Body of pancreas (tissue), 4 donors: ENCODE results near the gene HSD11B2. TPM values are rescaled to one million over a fixed set of nuclear protein-coding genes. Genes with fewer than 3 reads are reported as not detected.

Experiments used
- ATAC-seq: fragments of 150-250 bp; one replicate; pipeline ENCODE4 v1.9.1; 2016
- DNase-seq, 4 donors: peaks; one replicate each; pipeline ENCODE4 v3.0.0-alpha.2; 2019
- H3K27ac ChIP-seq, 4 donors: fragments of 200-600 bp; sonication (generic); 1 replicate in 3 of 4; 2 replicates in 1 of 4; pipeline versions ENCODE4 v1.5.1 to v1.6.1; 2016 to 2019; ENCODE audit warnings: mild to moderate bottlenecking in 1 of 4, mixed read lengths in 1 of 4, moderate library complexity in 1 of 4
- H3K27me3 ChIP-seq, 2 donors: fragments of 200-600 bp; sonication (generic); one replicate each; pipeline ENCODE4 v1.6.0; 2016; ENCODE audit warnings: mild to moderate bottlenecking in 1 of 2
- H3K36me3 ChIP-seq, 2 donors: fragments of 200-600 bp; sonication (generic); replicated peaks in 1 of 2; 2 replicates each; pipeline ENCODE4 v1.5.1; 2016; ENCODE audit warnings: low read depth in 2 of 2; ENCODE audit not compliant: insufficient read depth in 1 of 2
- H3K4me1 ChIP-seq: fragments of 200-600 bp; sonication (generic); one replicate; pipeline ENCODE4 v1.6.0; 2016
- H3K4me3 ChIP-seq, 2 donors: fragments of 200-600 bp; sonication (generic); 1 replicate in 1 of 2; 2 replicates in 1 of 2; pipeline ENCODE4 v1.5.1; 2016 to 2019
- H3K9me3 ChIP-seq, 3 donors: fragments of 200-600 bp; sonication (generic); 1 replicate in 2 of 3; 2 replicates in 1 of 3; pipeline ENCODE4 v1.5.1; 2016
- CTCF ChIP-seq, 7 experiments: fragments of 450-650 bp in 4 of 7; fragments of 200-600 bp in 3 of 7; sonication (generic) in 3 of 7; IDR thresholded peaks; one replicate each; pipeline ENCODE4 v1.5.1; 2016 to 2019; ENCODE audit warnings: antibody characterized with exemption in 7 of 7
- POLR2A ChIP-seq, 3 donors: fragments of 450-650 bp; IDR thresholded peaks; one replicate each; pipeline ENCODE4 v1.6.1; 2016; ENCODE audit warnings: antibody characterized with exemption in 3 of 3, mild to moderate bottlenecking in 2 of 3
- WGBS, 2 donors: methylation state at CpG; one replicate each; pipeline ENCODE4 v1.1.5; 2017; 5-methylcytosine and 5-hydroxymethylcytosine counted together
- intact Hi-C: fragments of 100-400 bp; cut with DNase I; formaldehyde crosslinking; loops from one replicate; pipeline ENCODE4 v1.15.1; 2023
- total RNA-seq, 2 donors: library from RNA; depleted of rRNA; stranded (reverse); fragments of >200 nt; gene quantifications; one replicate each; pipeline ENCODE4 v1.1.0, GENCODE V29; 2016

HSD11B2 gene
- total RNA-seq, 2 donors from 2014 or later, result 5.4 to 13.8 TPM

GRCh38 chr16:67444259-67445125 is 13.6 kb downstream of the HSD11B2 start:
- intact Hi-C loops, result no loop called here
- peaks cover 73% of the 10 kb centered on the region for H3K4me1 ChIP-seq
- H3K9me3 ChIP-seq, result no peaks in the 10 kb centered on the region
- no peak for TF ChIP-seq CTCF (IDR thresholded peaks at IDR 0.05)
- no peak for TF ChIP-seq POLR2A (IDR thresholded peaks at IDR 0.05)
- H3K27me3 ChIP-seq, result no peaks in the 10 kb centered on the region
- DNase-seq, result no peak
- H3K36me3 ChIP-seq, result peaks cover 0 to 1% of the 10 kb centered on the region in 2 donors
- no peak overlapping the region for H3K27ac ChIP-seq
- ATAC-seq, result no peak
- 73 to 81% methylated on average over 14 to 22 of the region's 22 CpGs for WGBS, 2 donors
- no peak overlapping the region for H3K4me3 ChIP-seq

GRCh38 chr16:67445126-67445426 is 14.2 kb downstream of the HSD11B2 start:
- Histone ChIP-seq H3K9me3 (no peaks in the 10 kb centered on the region), H3K36me3 (no peaks in the 10 kb centered on the region), H3K27ac (peak overlapping the region in 1 of 4 donors; percentile 22), H3K4me1 (peaks cover 79% of the 10 kb centered on the region), H3K27me3 (no peaks in the 10 kb centered on the region), H3K4me3 (no peak overlapping the region)
- intact Hi-C loops, result no loop called here
- 89 to 93% methylated on average over 7 of the region's 7 CpGs for WGBS, 2 donors
- ATAC-seq (no peak), DNase-seq (no peak)
- TF ChIP-seq POLR2A (IDR thresholded peaks at IDR 0.05) (no peak), CTCF (IDR thresholded peaks at IDR 0.05) (no peak)

- Histone ChIP-seq H3K9me3 (no peaks in the 10 kb centered on the region), H3K27ac (peak overlapping the region in 3 of 4 donors; percentile 22 to 56 (median 51)), H3K4me3 (no peak overlapping the region), H3K4me1 (peaks cover 83% of the 10 kb centered on the region), H3K36me3 (no peaks in the 10 kb centered on the region), H3K27me3 (no peaks in the 10 kb centered on the region)
- intact Hi-C loops, result no loop called here
- DNase-seq, result peak in 2 of 4 donors; percentile 47 to 51
- 7 to 31% methylated on average over 2 to 3 of the region's 3 CpGs for WGBS, 2 donors
- TF ChIP-seq POLR2A (IDR thresholded peaks at IDR 0.05) (no peak), CTCF (IDR thresholded peaks at IDR 0.05) (no peak)
- no peak for ATAC-seq
Observed at GRCh38 chr16:67445441-67445912, 14.6 kb downstream of the HSD11B2 start.

GRCh38 chr16:67445913-67446907 is 15.3 kb downstream of the HSD11B2 start:
- peak overlapping the region in 3 of 4 donors; percentile 22 to 56 (median 51) for H3K27ac ChIP-seq
- peaks cover 85% of the 10 kb centered on the region for H3K4me1 ChIP-seq
- WGBS, 2 donors, result 66 to 70% methylated on average over 10 to 11 of the region's 12 CpGs
- ATAC-seq (no peak), DNase-seq (peak in 3 of 4 donors; percentile 54 to 79 (median 71))
- no peaks in the 10 kb centered on the region for H3K9me3 ChIP-seq
- TF ChIP-seq CTCF (IDR thresholded peaks at IDR 0.05) (peak in 1 of 7 experiments; percentile 9), POLR2A (IDR thresholded peaks at IDR 0.05) (no peak)
- intact Hi-C loops, result no loop called here
- H3K27me3 ChIP-seq, result no peaks in the 10 kb centered on the region
- H3K36me3 ChIP-seq, result no peaks in the 10 kb centered on the region
- H3K4me3 ChIP-seq, result no peak overlapping the region
